H9 (cell line): ENCODE data around the gene CENPM. TPM values are rescaled to one million over a fixed set of nuclear protein-coding genes. Genes with fewer than 3 reads are reported as not detected.

ENCODE experiments used
- DNase-seq: peaks from one replicate; pipeline ENCODE4 v3.0.0-alpha.2; 2017
- H2AFZ ChIP-seq: one replicate; pipeline ENCODE4 v1.6.1; 2013; ENCODE audit warnings: mild to moderate bottlenecking, low read length, control low read depth, moderate library complexity
- H2AK5ac ChIP-seq: 2 replicates; pipeline ENCODE4 v1.6.1; 2013; ENCODE audit warnings: low read length, control low read depth, mixed read lengths; ENCODE audit not compliant: insufficient read length
- H2BK120ac ChIP-seq: one replicate; pipeline ENCODE4 v1.6.1; 2013; ENCODE audit warnings: low read depth, mild to moderate bottlenecking, low read length, control low read depth, inconsistent platforms; ENCODE audit not compliant: poor library complexity, severe bottlenecking
- H2BK12ac ChIP-seq: 2 replicates; pipeline ENCODE4 v1.6.1; 2013; ENCODE audit warnings: low read length, control low read depth, mixed read lengths, low read depth; ENCODE audit not compliant: insufficient read length
- H2BK15ac ChIP-seq: 2 replicates; pipeline ENCODE4 v1.6.1; 2013; ENCODE audit warnings: low read depth, low read length, control low read depth
- H2BK20ac ChIP-seq: one replicate; pipeline ENCODE4 v1.6.1; 2013; ENCODE audit warnings: low read depth, mild to moderate bottlenecking, low read length, control low read depth, inconsistent platforms; ENCODE audit not compliant: poor library complexity, severe bottlenecking
- H2BK5ac ChIP-seq: 2 replicates; pipeline ENCODE4 v1.6.1; 2013; ENCODE audit warnings: low read length, control low read depth, mixed read lengths; ENCODE audit not compliant: insufficient read length
- H3K14ac ChIP-seq: 2 replicates; pipeline ENCODE4 v1.6.1; 2013; ENCODE audit warnings: low read length, control low read depth; ENCODE audit not compliant: insufficient read depth
- H3K18ac ChIP-seq: 2 replicates; pipeline ENCODE4 v1.6.1; 2013; ENCODE audit warnings: low read depth, mild to moderate bottlenecking, mixed read lengths, low read length, control low read depth; ENCODE audit not compliant: insufficient read length
- H3K23ac ChIP-seq: 2 replicates; pipeline ENCODE4 v1.6.1; 2013; ENCODE audit warnings: low read length, control low read depth, mixed read lengths, low read depth; ENCODE audit not compliant: insufficient read length
- H3K23me2 ChIP-seq: 2 replicates; pipeline ENCODE4 v1.6.1; 2013; ENCODE audit warnings: low read depth, mild to moderate bottlenecking, mixed read lengths, low read length, control low read depth; ENCODE audit not compliant: insufficient read length, poor library complexity, severe bottlenecking
- H3K27ac ChIP-seq: 2 replicates; pipeline ENCODE4 v1.5.1; 2013; ENCODE audit warnings: low read length, control low read depth, mixed read lengths, low read depth; ENCODE audit not compliant: insufficient read length
- H3K27me3 ChIP-seq: 2 replicates; pipeline ENCODE4 v1.6.1; 2013; ENCODE audit warnings: low read length, control low read depth, inconsistent platforms; ENCODE audit not compliant: insufficient read depth
- H3K4ac ChIP-seq: 2 replicates; pipeline ENCODE4 v1.6.1; 2013; ENCODE audit warnings: low read depth, mild to moderate bottlenecking, control low read depth, inconsistent platforms, low read length, moderate library complexity
- H3K4me1 ChIP-seq: 2 replicates; pipeline ENCODE4 v1.6.1; 2013; ENCODE audit warnings: low read length, control low read depth, inconsistent platforms; ENCODE audit not compliant: insufficient read depth
- H3K4me2 ChIP-seq: 2 replicates; pipeline ENCODE4 v1.6.1; 2013; ENCODE audit warnings: low read length, control low read depth, mixed read lengths; ENCODE audit not compliant: insufficient read length, insufficient read depth
- H3K56ac ChIP-seq: 2 replicates; pipeline ENCODE4 v1.6.1; 2013; ENCODE audit warnings: low read depth, mild to moderate bottlenecking, mixed read lengths, low read length, control low read depth; ENCODE audit not compliant: insufficient read length
- H3K79me1 ChIP-seq: 2 replicates; pipeline ENCODE4 v1.6.1; 2013; ENCODE audit warnings: low read depth, mild to moderate bottlenecking, moderate library complexity, low read length, control low read depth, inconsistent platforms; ENCODE audit not compliant: insufficient read depth, poor library complexity, severe bottlenecking
- H3K79me2 ChIP-seq: 2 replicates; pipeline ENCODE4 v1.6.1; 2013; ENCODE audit warnings: low read length, control low read depth, inconsistent platforms; ENCODE audit not compliant: insufficient read depth
- H3K9ac ChIP-seq: 2 replicates; pipeline ENCODE4 v1.6.1; 2013; ENCODE audit warnings: low read length, control low read depth, mixed read lengths; ENCODE audit not compliant: insufficient read length; ENCODE audit errors: extremely low read depth
- H3K9me3 ChIP-seq: one replicate; pipeline ENCODE4 v1.6.1; 2013; ENCODE audit warnings: low read depth, low read length, inconsistent platforms; ENCODE audit not compliant: control insufficient read depth
- H3T11ph ChIP-seq: one replicate; pipeline ENCODE4 v1.6.1; 2013; ENCODE audit warnings: mild to moderate bottlenecking, low read length, control low read depth, inconsistent platforms
- H4K20me1 ChIP-seq: one replicate; pipeline ENCODE4 v1.6.1; 2013; ENCODE audit not compliant: control insufficient read depth, insufficient read length, insufficient read depth
- H4K5ac ChIP-seq: 2 replicates; pipeline ENCODE4 v1.6.1; 2013; ENCODE audit warnings: low read depth, mild to moderate bottlenecking, mixed read lengths, low read length, control low read depth; ENCODE audit not compliant: insufficient read length
- H4K8ac ChIP-seq: replicated peaks from 2 replicates; pipeline ENCODE4 v1.6.1; 2013; ENCODE audit warnings: low read length, control low read depth, mixed read lengths, low read depth; ENCODE audit not compliant: insufficient read length
- H4K91ac ChIP-seq: 2 replicates; pipeline ENCODE4 v1.6.1; 2013; ENCODE audit warnings: low read depth, mild to moderate bottlenecking, moderate library complexity, mixed read lengths, low read length, control low read depth; ENCODE audit not compliant: insufficient read length
- H3K27ac Mint-ChIP-seq, 3 experiments: 2 replicates in 2 of 3; 3 replicates in 1 of 3; pipeline ENCODE4 v1.8.0; 2020 to 2021; ENCODE audit warnings: mixed read lengths in 3 of 3, mild to moderate bottlenecking in 1 of 3, moderate library complexity in 1 of 3
- H3K27me3 Mint-ChIP-seq: 2 replicates; pipeline ENCODE4 v1.8.0; 2021; ENCODE audit warnings: low read depth, mild to moderate bottlenecking, moderate library complexity, mixed read lengths
- H3K36me3 Mint-ChIP-seq, 3 experiments: 2 replicates in 2 of 3; 3 replicates in 1 of 3; pipeline ENCODE4 v1.8.0; 2020 to 2021; ENCODE audit warnings: low read depth in 3 of 3, mixed read lengths in 3 of 3; ENCODE audit not compliant: insufficient read depth in 1 of 3
- H3K4me1 Mint-ChIP-seq, 2 experiments: 2 replicates each; pipeline ENCODE4 v1.8.0; 2020; ENCODE audit warnings: mixed read lengths in 2 of 2
- H3K4me3 Mint-ChIP-seq, 2 experiments: 2 replicates in 1 of 2; 3 replicates in 1 of 2; pipeline ENCODE4 v1.8.0; 2020 to 2021; ENCODE audit warnings: mild to moderate bottlenecking in 2 of 2, mixed read lengths in 2 of 2, moderate library complexity in 1 of 2
- H3K9me3 Mint-ChIP-seq, 2 experiments: 2 replicates in 1 of 2; 3 replicates in 1 of 2; pipeline ENCODE4 v1.8.0; 2020; ENCODE audit warnings: mild to moderate bottlenecking in 2 of 2, mixed read lengths in 2 of 2, moderate library complexity in 1 of 2
- CTCF ChIP-seq: fragments of 200-600 bp; sonication (generic); conservative IDR thresholded peaks from 3 replicates; pipeline ENCODE4 v1.8.0; 2021; ENCODE audit warnings: antibody characterized with exemption, mild to moderate bottlenecking
- WGBS: extraction: QIAGEN DNeasy Blood & Tissue Kit; methylation state at CpG from one replicate; pipeline ENCODE4 v1.1.7; 2013; ENCODE audit warnings: missing lambda C conversion rate, low lambda C conversion rate, mixed read lengths; ENCODE audit not compliant: insufficient read length; ENCODE audit errors: extremely low coverage; 5-methylcytosine and 5-hydroxymethylcytosine counted together
- total RNA-seq: library from RNA; stranded (reverse); gene quantifications from 2 replicates; pipeline ENCODE4 v1.2.1, GENCODE V29; 2021

CENPM gene
- total RNA-seq, 1 experiment from 2014 or later, result 36.5 TPM

- no peak for DNase-seq
- no peak overlapping the region for H3K4me2 ChIP-seq
- no peak overlapping the region for H2BK5ac ChIP-seq
- no peak overlapping the region for H4K8ac ChIP-seq
- no peak overlapping the region for H3K9ac ChIP-seq
- Mint-ChIP-seq H3K4me1 (peaks cover 32 to 41% of the 10 kb centered on the region in 2 experiments), H3K27ac (peak overlapping the region in 1 of 3 experiments; percentile 62; a peak in 1 of 7 replicates), H3K27me3 (peaks cover 29% of the 10 kb centered on the region), H3K4me3 (no peak overlapping the region; a peak in 1 of 5 replicates), H3K9me3 (peaks cover 4 to 5% of the 10 kb centered on the region in 2 experiments; a peak in 4 of 5 replicates), H3K36me3 (peaks cover 2 to 3% (median 3%) of the 10 kb centered on the region in 3 experiments; a peak in 2 of 7 replicates)
- no peak overlapping the region for H4K5ac ChIP-seq
- H2BK120ac ChIP-seq, result no peak overlapping the region
- no peak overlapping the region for H2AFZ ChIP-seq
- no peak overlapping the region for H3K27ac ChIP-seq
- no peaks in the 10 kb centered on the region for H3K9me3 ChIP-seq
- no peak overlapping the region for H2BK20ac ChIP-seq
- no peak overlapping the region for H2BK15ac ChIP-seq
- H3K27me3 ChIP-seq, result no peaks in the 10 kb centered on the region
- no peak overlapping the region for H3K14ac ChIP-seq
- no peak overlapping the region for H4K91ac ChIP-seq
- H3T11ph ChIP-seq, result no peak overlapping the region
- no peak overlapping the region for H2AK5ac ChIP-seq
- H3K4ac ChIP-seq, result no peak overlapping the region
- H2BK12ac ChIP-seq, result no peak overlapping the region
- no peak for TF ChIP-seq CTCF
- no peaks in the 10 kb centered on the region for H3K79me1 ChIP-seq
- no peak overlapping the region for H3K18ac ChIP-seq
- no peak overlapping the region for H3K23ac ChIP-seq
- H3K4me1 ChIP-seq, result no peaks in the 10 kb centered on the region
- H3K79me2 ChIP-seq, result no peaks in the 10 kb centered on the region
- no peaks in the 10 kb centered on the region for H4K20me1 ChIP-seq
- no CpG with 5 or more reads among the region's 5 CpGs for WGBS
- H3K23me2 ChIP-seq, result no peaks in the 10 kb centered on the region
- no peak overlapping the region for H3K56ac ChIP-seq
Observed at GRCh38 chr22:41964112-41964491, 17.1 kb upstream of the CENPM start.
